ENCODE measurements around the gene FAM81B. TPM values are rescaled to one million over a fixed set of nuclear protein-coding genes. Genes with fewer than 3 reads are reported as not detected.

FAM81B gene
- polyA plus RNA-seq, 1 of the 3 experiments (the other 2 are of a cell fraction) = 0.21 TPM

- Histone ChIP-seq H3K9me3 (no peaks in the 10 kb centered on the region), H3K27ac (ENCODE audit: low read depth in 2 of 2, low read length in 1 of 2) (no peak overlapping the region), H4K20me1 (ENCODE audit: insufficient read depth) (no peaks in the 10 kb centered on the region), H3K4me2 (no peak overlapping the region), H3K79me2 (ENCODE audit: insufficient read depth) (no peaks in the 10 kb centered on the region), H3K9me2 (no peaks in the 10 kb centered on the region), H3K4me1 (ENCODE audit: control insufficient read depth in 1 of 2, insufficient read depth in 2 of 2, low read depth in 1 of 2, low read length in 1 of 2) (no peaks in the 10 kb centered on the region), H3K27me3 (ENCODE audit: insufficient read depth) (no peaks in the 10 kb centered on the region), H3F3A (replicated peaks; ENCODE audit: insufficient read depth) (no peaks in the 10 kb centered on the region), H3K4me3 (ENCODE audit: low read depth in 2 of 2, low read length in 1 of 2) (no peak overlapping the region), H3K36me3 (replicated peaks in 1 of 2; ENCODE audit: control insufficient read depth in 1 of 2, insufficient read depth in 2 of 2, low read length in 1 of 2) (no peaks in the 10 kb centered on the region), H2AFZ (ENCODE audit: low read depth) (no peak overlapping the region), H3K9ac (no peak overlapping the region)
- WGBS (ENCODE audit: low lambda C conversion rate) = 30% methylated on average over 2 of the region's 2 CpGs
- no peak for DNase-seq
- TF ChIP-seq MXI1 (IDR thresholded peaks at IDR 0.05; ENCODE audit: low read depth, low read length) = no peak
- no peak for TF ChIP-seq REST (IDR thresholded peaks at IDR 0.05; ENCODE audit: low read depth, low read length)
- TF ChIP-seq SMC3 (IDR thresholded peaks at IDR 0.05; ENCODE audit: low read depth, low read length) = no peak
- TF ChIP-seq ELF1 (IDR thresholded peaks at IDR 0.05) = no peak
- no peak for TF ChIP-seq USF1 (IDR thresholded peaks at IDR 0.05; ENCODE audit: borderline replicate concordance, low read depth)
- TF ChIP-seq RFX5 (IDR thresholded peaks at IDR 0.05; ENCODE audit: low read length) = no peak
- no peak for TF ChIP-seq GATA2 (CRISPR knock-in tag; IDR thresholded peaks at IDR 0.05)
- TF ChIP-seq JUND (IDR thresholded peaks at IDR 0.05) = no peak
- no peak for TF ChIP-seq RAD21 (IDR thresholded peaks at IDR 0.05; ENCODE audit: low read length)
- TF ChIP-seq CHD2 (IDR thresholded peaks at IDR 0.05; ENCODE audit: low read length, partially characterized antibody) = no peak
- no peak for TF ChIP-seq RXRA (IDR thresholded peaks at IDR 0.05; ENCODE audit: borderline replicate concordance, low read depth)
- TF ChIP-seq SIN3A (IDR thresholded peaks at IDR 0.05; ENCODE audit: borderline replicate concordance, low read depth, low read length) = no peak
- TF ChIP-seq PBX3 (IDR thresholded peaks at IDR 0.05) = no peak
- no peak for TF ChIP-seq FOXJ3 (CRISPR knock-in tag; IDR thresholded peaks at IDR 0.05)
- TF ChIP-seq FOSL2 (IDR thresholded peaks at IDR 0.05; ENCODE audit: borderline replicate concordance, low read depth) = no peak
- no peak for TF ChIP-seq TAF1 (IDR thresholded peaks at IDR 0.05; ENCODE audit: borderline replicate concordance, low read depth, low read length)
- no peak for TF ChIP-seq NFIC (IDR thresholded peaks at IDR 0.05; ENCODE audit: borderline replicate concordance)
- no peak for TF ChIP-seq TCF12 (IDR thresholded peaks at IDR 0.05)
- ChIA-PET CTCF (no interaction called here), POLR2A (no interaction called here)
Measured at GRCh38 chr5:95379133-95379532, 12.0 kb upstream of the FAM81B start.

Measured in SK-N-SH (cell line).